GM18508 (cell line): ENCODE results near the gene VPS8.

Experiments
- ATAC-seq: cut with Tn5 transposase; IDR thresholded peaks from one replicate; pipeline ENCODE4 v1.9.1; 2021; ENCODE audit warnings: moderate number of reproducible peaks; ENCODE audit not compliant: insufficient read depth, unreplicated experiment

VPS8 gene

DNA sequence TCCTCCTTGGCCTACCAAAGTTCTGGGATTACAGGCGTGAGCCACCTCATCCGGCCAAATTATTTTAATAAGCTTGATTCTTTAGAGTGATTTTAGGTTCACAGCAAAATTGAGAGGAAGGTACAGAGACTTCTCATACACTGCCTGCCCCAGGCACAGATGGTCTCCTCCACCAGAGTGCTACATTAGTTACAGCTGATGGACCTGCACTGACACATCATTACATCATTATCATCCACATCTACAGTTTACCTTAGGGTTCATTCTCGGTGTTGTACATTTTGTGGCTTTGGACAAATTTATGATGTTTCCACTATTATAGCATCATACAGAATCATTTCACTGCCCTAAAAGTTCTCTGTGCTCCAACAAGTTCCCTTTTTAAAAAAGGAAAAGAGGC is 4.4 kb upstream of the VPS8 start:
- ATAC-seq, result no peak

DNA sequence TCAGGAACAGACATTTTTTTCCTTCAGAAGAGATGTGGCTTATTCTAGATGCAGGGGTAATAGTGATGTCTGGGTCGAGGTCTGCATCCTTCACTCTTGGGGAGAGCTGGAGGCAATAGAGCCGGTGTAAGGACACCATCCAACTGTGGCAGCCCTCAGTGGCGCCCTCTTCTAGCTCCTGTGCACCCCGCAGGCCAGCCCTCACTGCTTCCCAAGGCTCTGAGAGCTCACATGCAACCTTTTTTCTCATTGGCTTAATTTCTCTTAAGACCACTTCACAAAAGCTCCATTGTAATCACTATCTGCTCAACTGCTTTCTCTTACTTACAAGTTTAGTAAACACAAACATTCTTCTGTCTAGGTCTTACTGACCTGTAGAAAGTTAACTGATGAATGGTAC is 3.9 kb upstream of the VPS8 start:
- ATAC-seq, result no peak

DNA sequence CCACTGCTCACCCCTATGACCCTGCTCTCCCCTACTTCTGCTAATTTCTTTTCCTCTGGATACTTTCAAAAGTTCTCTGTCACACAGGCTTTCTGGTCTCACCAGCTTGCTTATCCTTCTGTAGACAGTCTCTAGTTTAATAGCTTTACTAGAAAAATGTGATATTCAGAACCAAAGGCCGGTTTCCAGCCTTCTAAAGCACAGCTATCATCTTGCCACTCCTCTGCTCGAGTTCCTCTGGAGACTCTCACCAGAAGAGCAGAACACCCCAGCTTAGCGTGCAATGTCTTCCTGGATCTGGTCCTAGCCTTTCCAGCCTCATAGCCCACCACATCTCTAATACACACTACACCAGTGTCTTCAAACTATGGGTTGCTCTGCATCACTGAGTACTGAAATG is 1.8 kb upstream of the VPS8 start:
- no peak for ATAC-seq

DNA sequence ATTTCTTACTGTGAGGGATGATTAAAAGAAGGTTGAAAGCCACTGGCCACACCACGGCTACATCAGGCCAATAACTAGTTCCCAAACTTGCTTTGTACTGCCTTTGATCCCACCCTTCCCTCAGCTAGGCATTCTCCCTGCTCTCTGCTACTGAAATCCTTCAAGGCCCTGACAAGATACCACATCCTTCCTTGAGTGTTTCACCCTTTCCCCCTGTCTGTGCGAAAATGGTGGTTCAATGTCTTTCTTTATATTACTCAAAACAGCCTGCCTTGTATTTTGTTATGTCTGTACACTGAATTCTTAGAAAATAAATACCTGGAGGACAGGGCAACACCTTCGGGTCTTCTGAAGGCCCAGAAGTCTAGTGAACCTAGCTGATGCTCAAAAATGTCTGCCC is 932 bp upstream of the VPS8 start:
- no peak for ATAC-seq

DNA sequence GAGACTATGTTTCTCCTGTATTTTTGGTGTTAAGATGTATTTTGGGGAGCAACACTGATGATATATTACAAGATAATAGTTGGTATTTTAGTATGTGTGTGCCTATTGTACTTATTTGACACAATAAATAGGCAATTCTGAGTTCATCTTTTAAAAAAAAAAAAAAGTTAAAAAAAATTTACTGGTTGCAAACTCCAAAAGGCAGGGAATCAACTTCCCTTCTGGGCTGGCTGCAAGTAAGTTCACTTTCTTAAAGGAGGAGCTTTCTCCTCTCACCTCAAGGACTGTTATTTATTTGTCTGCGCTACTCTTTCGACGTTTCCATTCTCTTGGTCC is 335 bp upstream of the VPS8 start:
- no peak for ATAC-seq

DNA sequence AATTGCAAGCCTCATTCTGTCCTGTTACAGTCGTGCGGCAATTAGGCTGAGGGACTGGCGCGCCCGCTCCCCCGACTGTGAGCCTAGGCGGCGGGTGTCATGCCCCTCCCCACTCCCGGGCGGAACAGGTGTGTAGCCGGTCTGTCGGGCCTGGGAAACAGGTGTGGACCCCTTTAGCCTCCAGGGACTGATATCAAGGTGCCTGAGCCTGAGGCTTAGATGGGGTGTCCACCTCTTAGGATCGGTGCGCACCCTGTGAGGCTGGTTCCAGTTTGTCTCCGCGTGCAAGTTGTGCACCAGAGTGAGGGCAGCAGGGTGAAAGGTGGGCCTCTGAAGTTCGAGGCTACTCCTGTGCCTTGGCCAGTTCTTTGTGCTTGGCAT is 686 bp downstream of the VPS8 start:
- no peak for ATAC-seq

DNA sequence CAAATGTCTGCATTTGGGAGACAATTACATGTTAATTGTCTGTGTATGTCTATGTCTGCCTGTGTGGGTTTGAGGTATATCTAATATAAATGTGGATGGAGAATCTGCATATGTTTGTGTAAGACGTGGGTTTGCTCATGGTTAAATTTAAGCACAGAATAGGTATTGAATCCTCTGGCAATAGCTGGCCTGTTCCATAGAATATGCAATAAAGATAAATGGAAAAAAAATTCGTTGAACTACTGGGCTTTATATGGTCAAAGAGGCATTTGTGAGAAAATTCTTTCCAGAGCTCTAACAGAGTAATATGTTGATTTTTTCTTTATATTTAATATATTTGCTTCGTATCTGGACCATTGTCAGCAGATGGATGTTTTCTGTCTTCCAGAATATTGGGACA is 1.4 kb downstream of the VPS8 start:
- ATAC-seq, result no peak

DNA sequence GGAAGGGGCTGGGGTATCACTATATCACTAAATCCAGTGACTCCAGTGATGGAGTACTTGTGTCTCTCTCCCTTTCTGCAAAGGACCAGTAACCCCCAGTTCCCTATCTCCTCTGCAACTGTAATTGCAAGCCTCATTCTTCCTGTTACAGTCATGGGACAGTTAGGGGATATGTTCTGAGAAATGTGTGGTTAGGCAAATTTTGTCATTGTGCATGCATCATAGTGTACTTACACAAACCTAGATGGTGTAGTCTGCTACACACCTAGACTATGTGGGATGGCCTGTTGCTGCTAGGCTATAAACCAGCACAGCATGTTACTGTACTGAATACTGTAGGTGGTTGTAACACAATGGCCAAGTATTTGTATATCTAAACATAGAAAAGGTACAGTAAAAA is 2.2 kb downstream of the VPS8 start:
- no peak for ATAC-seq

DNA sequence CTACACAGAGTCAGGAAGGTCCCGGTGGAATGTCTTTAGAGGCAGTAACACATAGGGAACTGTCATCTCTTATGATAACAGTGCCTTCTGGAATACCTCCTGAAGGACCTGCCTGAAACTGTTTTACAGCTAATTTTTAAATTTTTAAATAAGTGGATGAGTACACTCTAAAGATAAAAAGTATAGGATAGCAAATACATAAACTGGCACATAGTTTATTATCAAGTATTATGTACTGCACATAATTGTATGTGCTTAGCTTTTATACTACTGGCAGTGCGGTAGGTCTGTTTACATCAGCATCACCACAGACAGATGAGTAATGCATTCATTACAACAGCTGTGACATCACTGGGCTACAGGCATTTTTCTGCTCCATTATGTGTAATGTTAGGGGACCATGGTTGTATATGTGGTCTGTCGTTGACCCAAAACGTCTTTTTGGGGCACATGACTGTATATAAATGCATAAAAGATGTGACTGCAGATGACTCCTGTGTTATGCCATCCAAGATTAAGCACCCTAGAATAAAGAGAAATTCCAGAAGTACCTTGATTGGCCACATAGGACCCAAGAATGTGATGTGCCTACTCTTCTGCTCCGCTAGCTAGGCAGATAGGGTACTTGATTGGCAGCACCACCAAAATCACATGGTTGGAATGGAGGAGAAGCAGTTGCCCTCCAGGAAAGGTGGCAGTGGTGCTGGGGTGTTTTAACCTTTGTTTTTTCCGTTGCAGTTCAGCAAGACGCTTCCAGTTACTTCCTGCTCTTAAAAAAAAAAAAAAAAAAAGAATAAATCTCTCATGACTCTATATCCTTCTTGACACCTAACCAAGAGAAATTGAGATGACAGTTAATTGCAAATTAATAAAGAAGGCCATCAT is 3.3 kb downstream of the VPS8 start:
- ATAC-seq, result no peak

DNA sequence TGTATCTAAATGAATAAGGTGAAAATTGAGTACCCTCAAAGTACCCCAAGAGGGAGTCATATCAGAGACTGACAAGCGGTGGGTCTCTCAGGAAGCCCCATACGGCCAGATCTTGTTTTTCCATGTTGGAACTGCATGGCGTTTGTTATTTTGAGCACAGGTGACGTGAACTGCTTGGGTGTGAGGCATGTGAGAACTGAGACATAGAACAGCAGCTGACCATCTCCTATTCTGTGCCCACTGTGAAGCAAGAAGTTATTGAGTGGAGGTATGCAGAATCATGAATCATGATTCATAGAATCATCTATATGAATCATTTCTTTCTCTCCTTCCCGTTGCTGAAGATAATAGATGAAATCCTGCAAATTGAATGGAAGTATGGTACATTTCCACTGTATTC is 4.6 kb downstream of the VPS8 start:
- no peak for ATAC-seq

DNA sequence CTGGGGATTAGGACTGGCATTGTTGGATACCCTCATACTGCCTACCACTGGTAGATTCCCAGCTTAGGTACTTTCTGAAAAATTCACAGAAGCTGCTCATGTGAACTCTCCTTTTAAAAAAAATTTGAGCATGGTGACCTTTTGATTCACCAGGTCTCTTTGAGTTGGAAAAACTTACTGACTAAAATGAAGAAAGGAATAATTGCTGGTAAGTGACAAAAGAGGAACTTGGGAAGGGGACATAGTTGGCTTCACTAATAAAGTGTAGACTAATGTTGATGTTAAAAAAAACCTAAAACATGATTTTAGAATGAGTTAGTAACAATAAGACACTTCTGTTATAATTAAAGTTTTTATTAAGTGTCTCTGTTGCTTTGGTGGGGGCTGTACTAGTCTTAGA is 8.6 kb downstream of the VPS8 start:
- no peak for ATAC-seq

DNA sequence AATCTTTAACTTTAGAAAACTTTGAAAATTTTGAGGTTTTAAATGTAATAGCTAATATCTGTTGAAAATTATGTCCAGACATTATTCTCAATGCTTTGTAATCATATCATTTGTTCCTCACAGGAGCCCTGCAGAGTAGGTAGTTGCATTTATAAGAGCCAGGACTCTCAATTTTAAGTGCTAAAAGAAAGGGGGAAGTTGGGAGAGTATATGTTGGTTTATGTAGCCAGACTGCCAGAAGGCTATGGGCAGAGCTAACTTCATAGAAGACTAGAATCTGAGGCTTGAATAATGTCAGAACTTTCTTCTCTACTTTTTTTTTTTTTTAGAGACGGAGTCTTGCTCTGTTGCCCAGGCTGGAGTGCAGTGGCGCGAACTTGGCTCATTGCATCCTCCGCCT is 9.1 kb downstream of the VPS8 start:
- no peak for ATAC-seq

DNA sequence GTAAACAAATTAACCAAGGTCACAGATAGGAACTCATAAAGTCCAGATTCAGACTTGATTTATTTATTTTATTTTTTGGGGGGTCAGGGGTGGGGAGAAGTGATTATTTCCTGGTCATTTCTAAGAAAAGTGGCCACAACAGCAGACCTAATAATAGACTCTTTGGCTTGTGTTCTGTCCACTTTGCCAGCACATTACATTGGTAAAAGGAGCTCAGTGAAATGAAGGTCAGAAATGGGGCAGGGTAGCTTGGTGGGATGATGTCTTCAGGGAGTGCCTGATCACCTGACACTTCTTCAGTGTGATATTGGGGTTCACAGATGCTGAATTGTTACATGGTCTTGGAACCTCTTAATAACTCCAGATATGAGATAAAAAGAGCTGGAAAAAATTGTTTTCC is 10.1 kb downstream of the VPS8 start:
- no peak for ATAC-seq

DNA sequence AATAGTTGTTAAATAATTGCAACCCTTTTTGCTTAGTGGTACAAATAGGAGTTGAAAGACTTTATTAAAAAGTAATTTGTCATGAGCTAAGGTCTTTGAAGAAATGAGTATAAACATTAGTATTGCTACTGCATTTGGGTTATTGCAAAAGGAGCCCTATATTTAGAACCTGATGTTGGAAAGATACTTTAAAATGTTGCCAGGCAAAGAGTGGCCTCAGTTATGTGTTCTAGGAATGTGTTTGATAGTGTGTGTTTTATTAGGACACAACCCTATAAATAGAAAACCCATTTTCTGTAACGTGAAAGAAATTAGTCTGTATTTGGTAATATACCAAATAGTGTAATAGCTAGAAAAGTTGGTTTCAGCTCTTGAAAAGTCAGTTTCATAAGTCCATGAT is 10.7 kb downstream of the VPS8 start:
- no peak for ATAC-seq

DNA sequence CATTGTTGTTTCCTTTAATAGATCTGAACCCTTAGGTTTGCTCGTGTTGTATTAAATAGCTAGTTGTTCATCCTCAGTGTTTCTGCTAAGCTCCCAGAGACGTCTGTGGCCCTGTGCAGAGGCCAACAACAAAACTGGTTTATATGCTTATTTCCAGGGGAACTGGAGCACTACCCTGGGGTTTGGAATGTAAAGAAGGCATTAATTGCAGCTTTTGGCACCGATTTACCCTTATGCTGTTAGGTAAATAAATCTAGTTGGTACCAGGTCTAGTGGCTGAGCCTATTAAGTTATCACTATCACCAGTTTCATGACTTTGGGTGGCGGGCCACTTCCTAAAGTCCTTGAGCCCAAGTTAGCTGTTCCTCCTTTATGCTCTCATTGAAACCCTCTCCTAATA is 12.0 kb downstream of the VPS8 start:
- ATAC-seq, result no peak

DNA sequence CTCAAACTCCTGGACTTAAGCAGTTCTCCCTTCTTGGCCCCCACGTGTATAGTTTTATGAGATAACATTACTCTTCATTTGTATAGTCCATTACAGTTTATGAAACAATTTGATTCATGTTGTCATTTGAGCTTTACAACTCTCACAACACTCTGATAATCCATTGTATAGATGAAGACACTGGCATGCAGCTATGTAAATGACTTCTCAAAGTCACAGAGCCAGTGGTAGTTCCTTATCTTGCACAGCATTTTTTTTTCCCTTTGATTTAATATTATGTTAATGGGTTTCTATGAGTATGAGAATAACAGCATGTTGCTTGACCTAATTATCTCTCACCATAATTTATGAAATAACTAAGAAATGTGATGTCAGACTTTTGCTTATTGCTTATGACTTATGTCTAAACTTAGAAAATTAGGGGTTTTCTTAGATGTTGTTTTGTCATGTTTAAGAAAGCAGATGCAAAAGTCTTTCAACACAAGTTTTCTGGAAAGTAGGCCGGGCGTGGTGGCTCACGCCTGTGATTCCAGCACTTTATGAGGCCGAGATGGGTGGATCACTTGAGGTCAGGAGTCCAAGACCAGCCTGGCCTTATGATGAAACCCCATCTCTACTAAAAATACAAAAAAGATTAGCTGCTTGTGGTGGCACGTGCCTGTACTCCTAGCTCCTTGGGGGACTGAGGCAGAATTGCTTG is 13.3 kb downstream of the VPS8 start:
- no peak for ATAC-seq

DNA sequence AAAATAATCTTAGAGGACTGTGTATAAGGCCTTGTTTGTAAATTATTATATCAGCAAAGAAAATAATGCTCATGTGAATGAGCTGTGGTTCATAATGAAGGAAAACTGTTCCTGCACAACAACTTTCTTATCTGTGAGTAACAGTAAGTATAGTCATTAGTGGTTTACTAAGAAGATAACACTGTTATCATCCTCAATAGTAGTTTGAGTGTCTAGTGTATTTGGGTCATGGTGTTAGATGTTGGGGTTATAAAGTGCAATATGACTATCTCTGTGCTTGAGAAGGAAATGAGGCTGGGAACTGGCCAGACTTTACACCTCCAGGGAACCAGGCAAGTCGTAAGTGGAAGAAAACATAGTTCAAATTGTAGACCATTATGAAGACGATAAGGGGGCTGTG is 15.6 kb downstream of the VPS8 start:
- ATAC-seq, result no peak

DNA sequence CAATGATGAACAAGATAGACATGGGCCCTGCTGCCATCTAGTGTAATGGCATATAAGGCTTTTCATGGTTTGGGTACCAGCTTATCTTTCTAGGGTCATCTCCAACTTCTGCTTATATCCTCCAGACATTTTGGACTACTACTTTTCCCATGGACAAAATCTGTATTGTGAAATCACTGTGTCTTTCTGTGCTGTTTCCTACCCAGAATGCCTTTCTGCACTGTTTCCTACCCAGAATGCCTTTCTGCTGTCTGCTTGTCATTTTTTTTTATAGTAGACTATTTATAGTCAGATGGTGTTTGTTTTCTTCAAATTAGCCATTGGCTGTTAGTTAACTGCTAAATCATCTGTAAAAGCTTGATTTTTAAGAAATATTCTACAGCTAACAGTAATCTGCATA is 20.1 kb downstream of the VPS8 start:
- no peak for ATAC-seq

DNA sequence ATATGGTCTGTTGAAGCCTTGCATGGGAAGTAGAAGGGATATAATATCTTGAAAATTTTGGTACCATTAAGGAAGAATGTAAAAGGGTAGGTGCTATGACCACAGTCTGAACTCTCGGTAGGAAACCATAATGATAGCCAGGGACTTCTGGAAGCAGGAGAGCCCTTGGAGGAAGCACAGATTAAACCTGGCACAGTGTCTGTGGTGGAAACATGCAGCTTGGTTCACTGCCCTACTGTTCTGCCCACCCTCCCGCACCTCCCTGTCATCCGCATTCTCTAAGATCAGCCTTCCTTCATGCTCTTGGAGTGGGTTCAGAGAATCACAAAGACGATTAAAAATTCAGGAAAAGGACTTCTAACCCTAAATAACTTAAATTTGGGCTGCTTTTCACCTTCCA is 20.9 kb downstream of the VPS8 start:
- ATAC-seq, result no peak

DNA sequence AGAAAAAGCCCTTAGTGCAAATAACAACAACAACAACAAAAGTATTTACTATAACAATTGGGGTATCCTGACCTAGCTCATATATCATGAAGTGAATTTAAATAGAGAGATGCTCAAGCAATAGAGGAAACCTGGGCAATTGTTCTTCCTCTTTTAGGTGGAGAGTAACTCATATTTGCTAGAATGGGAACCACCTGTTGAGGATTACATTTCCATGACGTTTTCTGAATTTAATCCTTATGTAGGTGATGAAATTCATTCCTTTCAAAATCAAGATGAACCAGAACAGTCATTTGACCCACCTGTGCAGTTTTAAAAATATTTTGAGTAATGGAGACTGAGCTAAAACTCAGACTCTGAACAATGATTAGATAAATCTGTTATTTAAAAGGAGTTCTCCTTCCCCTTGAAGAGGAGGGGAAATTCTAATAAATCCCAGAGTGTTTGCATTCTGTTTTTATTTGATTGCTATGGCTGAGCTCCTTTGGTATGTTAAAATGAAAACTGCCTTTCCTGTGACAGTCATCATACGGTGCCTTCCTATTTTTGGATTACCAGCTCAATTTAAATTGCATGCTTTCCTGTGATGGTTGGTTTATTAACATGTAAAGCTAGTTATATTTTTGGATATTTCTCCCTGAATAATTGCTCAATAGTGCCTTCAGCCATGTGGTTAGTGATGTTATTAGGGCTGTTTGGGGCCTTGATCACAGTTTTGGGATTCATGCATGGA is 24.3 kb downstream of the VPS8 start:
- ATAC-seq, result no peak

DNA sequence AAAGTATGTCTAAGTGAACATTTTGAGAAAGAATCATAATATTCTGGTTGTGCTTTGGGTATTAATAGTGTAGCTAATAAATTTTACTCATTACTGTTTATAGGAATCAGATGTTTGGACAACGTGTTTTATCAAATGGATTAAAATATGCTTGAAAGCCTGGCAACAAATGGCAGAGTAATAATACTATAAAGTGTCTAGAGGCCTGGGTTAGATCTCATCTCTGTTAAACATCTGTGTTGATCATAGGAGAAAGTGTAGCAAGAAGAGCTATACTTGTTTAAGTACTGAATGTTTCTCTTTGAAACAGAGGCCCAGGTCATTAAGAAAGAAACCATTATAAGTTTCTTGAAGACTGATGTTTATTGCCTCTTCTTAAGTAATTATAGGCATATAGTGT is 30.5 kb downstream of the VPS8 start:
- ATAC-seq, result no peak

DNA sequence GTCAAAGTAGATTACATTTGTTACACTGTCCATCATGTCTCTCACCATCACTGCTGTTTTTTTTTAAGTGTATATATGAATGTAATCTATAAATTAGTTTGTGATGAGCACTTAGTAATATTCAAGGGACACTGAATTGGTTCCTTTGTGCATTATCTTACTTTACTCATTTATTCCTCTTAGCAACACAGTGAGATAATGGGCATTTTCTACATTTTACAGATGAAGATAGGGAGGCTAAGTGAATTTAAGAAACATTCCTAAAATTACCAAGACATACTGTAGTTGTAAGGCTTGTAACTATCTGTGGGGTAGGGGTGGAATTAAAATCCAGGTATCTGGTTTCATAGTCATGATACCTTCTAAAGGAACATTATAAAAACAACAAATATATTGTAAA is 33.9 kb downstream of the VPS8 start:
- ATAC-seq, result no peak
